Upper lobe of left lung (tissue), 6 donors: Measurements from ENCODE around the gene EDC3. TPM values are rescaled to one million over a fixed set of nuclear protein-coding genes. Genes with fewer than 3 reads are reported as not detected.
A peak's percentile ranks its signal among the peaks of the same experiment; 100 is the strongest.

ENCODE experiments used
- ATAC-seq, 2 donors: fragments of 200-7000 bp; cut with Tn5 transposase; one replicate each; pipeline ENCODE4 v1.9.1; 2022; ENCODE audit warnings: mild to moderate bottlenecking in 2 of 2, moderate library complexity in 2 of 2; ENCODE audit not compliant: low FRiP score in 2 of 2
- DNase-seq, 2 donors: peaks; one replicate each; pipeline ENCODE4 v3.0.0-alpha.2; 2019 to 2020
- H3K27ac ChIP-seq, 4 donors: fragments of 200-600 bp; sonication (generic); one replicate each; pipeline ENCODE4 v1.5.1; 2016 to 2019
- H3K27me3 ChIP-seq, 4 donors: fragments of 200-600 bp; sonication (generic); one replicate each; pipeline ENCODE4 v1.5.1; 2017 to 2019
- H3K36me3 ChIP-seq, 4 donors: fragments of 200-600 bp; sonication (generic); one replicate each; pipeline ENCODE4 v1.5.1; 2016 to 2019
- H3K4me1 ChIP-seq, 4 donors: fragments of 200-600 bp; sonication (generic); one replicate each; pipeline ENCODE4 v1.5.1; 2018 to 2019
- H3K4me3 ChIP-seq, 4 donors: fragments of 200-600 bp; sonication (generic); one replicate each; pipeline ENCODE4 v1.5.1; 2017 to 2019; ENCODE audit warnings: mild to moderate bottlenecking in 2 of 4, moderate library complexity in 1 of 4
- H3K9me3 ChIP-seq, 4 donors: fragments of 200-600 bp; sonication (generic); one replicate each; pipeline ENCODE4 v1.5.1; 2018 to 2019
- EP300 ChIP-seq, 4 donors: sonication (generic); formaldehyde crosslinking; IDR thresholded peaks; one replicate each; pipeline ENCODE4 v1.5.1; 2017; ENCODE audit warnings: antibody characterized with exemption in 4 of 4, control low read depth in 2 of 4
- POLR2A ChIP-seq, 4 donors: fragments of 450-650 bp; IDR thresholded peaks; one replicate each; pipeline ENCODE4 v1.5.1; 2016 to 2017; ENCODE audit warnings: antibody characterized with exemption in 4 of 4, mild to moderate bottlenecking in 2 of 4
- POLR2AphosphoS5 ChIP-seq, 2 donors: sonication (generic); formaldehyde crosslinking; IDR thresholded peaks; one replicate each; pipeline ENCODE4 v1.5.1; 2017; ENCODE audit warnings: antibody characterized with exemption in 2 of 2
- WGBS, 2 donors: methylation state at CpG; one replicate each; pipeline ENCODE4 v1.1.5; 2017 to 2018; 5-methylcytosine and 5-hydroxymethylcytosine counted together
- total RNA-seq, 6 donors: library from RNA; depleted of rRNA in 4 of 6; stranded (reverse); fragments of >200 nt in 4 of 6; gene quantifications; one replicate each; pipeline versions ENCODE4 v1.1.0 to v1.2.1, GENCODE V29; 2016 to 2021
- TF ChIP-seq, protein P1 (sequence below), 6 experiments: fragments of 450-650 bp in 4 of 6; fragments of 200-600 bp in 2 of 6; sonication (generic) in 2 of 6; IDR thresholded peaks; one replicate each; pipeline ENCODE4 v1.5.1; 2016 to 2019; ENCODE audit warnings: antibody characterized with exemption in 6 of 6
- donor health status: DM: no; HTN: no; CAD: no; lungs with moderate emphysema.
- donor health status: DM: no; HTN: yes; CAD: no; lungs with severe emphysema.

The EDC3 gene
- total RNA-seq, 6 donors from 2014 or later, result 16.7 to 43.0 (median 27.7) TPM

DNA sequence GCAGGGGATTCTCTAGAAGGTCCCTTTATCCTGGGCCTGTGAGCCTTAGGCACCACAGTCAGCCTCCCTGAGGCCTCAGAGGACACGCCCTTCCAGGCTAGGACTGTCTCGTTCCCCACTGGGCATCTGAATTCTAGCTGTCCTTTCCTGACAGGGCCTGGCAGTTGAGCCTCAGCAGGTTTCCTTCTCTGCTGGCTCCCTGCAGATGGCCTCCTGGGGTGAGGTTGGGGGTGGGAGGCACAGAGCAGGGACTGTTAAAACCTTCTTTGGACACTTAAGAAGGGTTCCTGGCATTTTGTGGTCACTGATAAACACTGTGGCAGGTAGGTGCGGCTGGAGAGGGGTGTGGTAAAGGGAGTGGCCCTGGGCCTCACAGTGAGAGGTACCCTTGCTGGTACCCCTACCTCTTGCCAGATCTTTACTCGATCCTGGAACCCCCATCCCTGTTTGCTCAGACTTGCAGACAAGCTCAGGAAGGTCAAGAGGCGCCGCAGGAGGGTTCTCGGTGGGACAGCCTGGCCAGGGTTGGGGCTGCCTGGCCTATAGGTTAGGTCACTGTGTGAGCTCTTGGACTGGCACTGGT, 71.7 kb downstream of the EDC3 start:
- no peaks in the 10 kb centered on the region for H3K27me3 ChIP-seq
- DNase-seq (peak in 1 of 2 donors; percentile 63), ATAC-seq (peak in 1 of 2 donors; percentile 58)
- TF ChIP-seq POLR2AphosphoS5 (IDR thresholded peaks at IDR 0.05) (no peak), POLR2A (IDR thresholded peaks at IDR 0.05) (peak in 1 of 4 donors; percentile 8), EP300 (IDR thresholded peaks at IDR 0.05) (no peak)
- no peak overlapping the region for H3K4me3 ChIP-seq
- peak overlapping the region in 3 of 4 donors; percentile 20 to 55 (median 43) for H3K27ac ChIP-seq
- no peaks in the 10 kb centered on the region for H3K9me3 ChIP-seq
- 80 to 89% methylated on average over 4 to 6 of the region's 7 CpGs for WGBS, 2 donors
- peaks cover 0 to 32% (median 28%) of the 10 kb centered on the region in 4 donors for H3K4me1 ChIP-seq
- H3K36me3 ChIP-seq, result peaks cover 81 to 100% (median 100%) of the 10 kb centered on the region in 4 donors

DNA sequence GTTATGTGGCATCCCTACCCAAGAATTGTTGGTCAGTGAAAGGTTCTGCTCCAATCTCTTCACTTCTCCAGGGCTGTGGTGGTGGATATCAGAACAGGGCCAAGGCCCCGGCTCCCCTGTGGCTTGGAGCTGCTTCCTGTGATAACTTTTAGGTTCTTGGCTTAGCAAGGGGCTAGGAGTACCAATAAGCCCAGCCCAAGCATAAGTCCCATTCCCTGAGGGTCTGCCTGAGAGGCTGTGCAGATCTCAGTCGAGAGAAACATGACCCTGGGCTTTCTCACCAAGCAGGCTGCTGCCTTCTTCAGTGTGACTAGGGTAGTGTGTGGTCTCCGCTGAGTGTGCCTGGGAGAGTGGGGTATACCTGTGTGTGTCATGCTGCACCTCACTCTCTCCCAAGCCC, 73.1 kb downstream of the EDC3 start:
- no peaks in the 10 kb centered on the region for H3K27me3 ChIP-seq
- ATAC-seq, result no peak
- no peaks in the 10 kb centered on the region for H3K9me3 ChIP-seq
- 86 to 89% methylated on average over 3 of the region's 3 CpGs for WGBS, 2 donors
- peaks cover 67 to 93% (median 87%) of the 10 kb centered on the region in 4 donors for H3K36me3 ChIP-seq
- peak overlapping the region in 2 of 4 donors; percentile 20 to 55 for H3K27ac ChIP-seq
- TF ChIP-seq POLR2AphosphoS5 (IDR thresholded peaks at IDR 0.05), result no peak
- no peak for TF ChIP-seq EP300 (IDR thresholded peaks at IDR 0.05)
- TF ChIP-seq POLR2A (IDR thresholded peaks at IDR 0.05), result no peak
- TF ChIP-seq, protein P1, sequence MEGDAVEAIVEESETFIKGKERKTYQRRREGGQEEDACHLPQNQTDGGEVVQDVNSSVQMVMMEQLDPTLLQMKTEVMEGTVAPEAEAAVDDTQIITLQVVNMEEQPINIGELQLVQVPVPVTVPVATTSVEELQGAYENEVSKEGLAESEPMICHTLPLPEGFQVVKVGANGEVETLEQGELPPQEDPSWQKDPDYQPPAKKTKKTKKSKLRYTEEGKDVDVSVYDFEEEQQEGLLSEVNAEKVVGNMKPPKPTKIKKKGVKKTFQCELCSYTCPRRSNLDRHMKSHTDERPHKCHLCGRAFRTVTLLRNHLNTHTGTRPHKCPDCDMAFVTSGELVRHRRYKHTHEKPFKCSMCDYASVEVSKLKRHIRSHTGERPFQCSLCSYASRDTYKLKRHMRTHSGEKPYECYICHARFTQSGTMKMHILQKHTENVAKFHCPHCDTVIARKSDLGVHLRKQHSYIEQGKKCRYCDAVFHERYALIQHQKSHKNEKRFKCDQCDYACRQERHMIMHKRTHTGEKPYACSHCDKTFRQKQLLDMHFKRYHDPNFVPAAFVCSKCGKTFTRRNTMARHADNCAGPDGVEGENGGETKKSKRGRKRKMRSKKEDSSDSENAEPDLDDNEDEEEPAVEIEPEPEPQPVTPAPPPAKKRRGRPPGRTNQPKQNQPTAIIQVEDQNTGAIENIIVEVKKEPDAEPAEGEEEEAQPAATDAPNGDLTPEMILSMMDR (IDR thresholded peaks at IDR 0.05), result no peak
- H3K4me3 ChIP-seq, result no peak overlapping the region
- no peak for DNase-seq
- peaks cover 9 to 45% (median 38%) of the 10 kb centered on the region in 4 donors for H3K4me1 ChIP-seq

DNA sequence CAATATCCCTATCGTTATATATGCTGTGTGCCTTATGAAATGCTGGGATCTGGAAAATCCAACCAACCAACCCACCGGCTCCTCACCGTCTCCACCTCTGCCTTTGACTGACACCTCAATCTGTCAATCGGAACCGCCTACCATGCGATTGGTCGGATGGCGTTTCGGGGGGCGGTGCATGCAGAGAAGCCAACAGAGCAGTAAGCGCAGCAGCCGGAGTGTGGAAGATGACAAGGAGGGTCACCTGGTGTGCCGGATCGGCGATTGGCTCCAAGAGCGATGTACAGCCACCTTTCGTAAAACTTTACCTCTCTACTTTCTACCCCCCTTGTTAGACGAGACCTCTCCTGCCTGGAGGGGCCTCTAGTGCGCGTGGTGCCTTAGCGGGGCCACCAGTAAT, 73.9 kb downstream of the EDC3 start:
- 91 to 93% methylated on average over 21 of the region's 21 CpGs for WGBS, 2 donors
- ATAC-seq, result no peak
- DNase-seq, result peak in 1 of 2 donors; percentile 48
- H3K4me3 ChIP-seq, result no peak overlapping the region
- peaks cover 61 to 85% (median 79%) of the 10 kb centered on the region in 4 donors for H3K36me3 ChIP-seq
- no peaks in the 10 kb centered on the region for H3K9me3 ChIP-seq
- peaks cover 17 to 54% (median 47%) of the 10 kb centered on the region in 4 donors for H3K4me1 ChIP-seq
- H3K27ac ChIP-seq, result no peak overlapping the region
- H3K27me3 ChIP-seq, result no peaks in the 10 kb centered on the region
- TF ChIP-seq EP300 (IDR thresholded peaks at IDR 0.05) (no peak), POLR2A (IDR thresholded peaks at IDR 0.05) (no peak), POLR2AphosphoS5 (IDR thresholded peaks at IDR 0.05) (no peak)
- TF ChIP-seq, protein P1 (IDR thresholded peaks at IDR 0.05), result no peak

GRCh38 chr15:74621546-74621920, 74.3 kb downstream of the EDC3 start:
- Histone ChIP-seq H3K27me3 (no peaks in the 10 kb centered on the region), H3K36me3 (peaks cover 58 to 81% (median 75%) of the 10 kb centered on the region in 4 donors), H3K4me1 (peaks cover 21 to 58% (median 51%) of the 10 kb centered on the region in 4 donors), H3K9me3 (no peaks in the 10 kb centered on the region), H3K4me3 (no peak overlapping the region), H3K27ac (peak overlapping the region in 1 of 4 donors; percentile 33)
- ATAC-seq (no peak), DNase-seq (peak in 1 of 2 donors; percentile 46)
- WGBS, 2 donors, result 89 to 95% methylated on average over 16 of the region's 16 CpGs
- TF ChIP-seq EP300 (IDR thresholded peaks at IDR 0.05) (no peak), POLR2AphosphoS5 (IDR thresholded peaks at IDR 0.05) (no peak), POLR2A (IDR thresholded peaks at IDR 0.05) (no peak)
- TF ChIP-seq, protein P1 (IDR thresholded peaks at IDR 0.05), result no peak

DNA sequence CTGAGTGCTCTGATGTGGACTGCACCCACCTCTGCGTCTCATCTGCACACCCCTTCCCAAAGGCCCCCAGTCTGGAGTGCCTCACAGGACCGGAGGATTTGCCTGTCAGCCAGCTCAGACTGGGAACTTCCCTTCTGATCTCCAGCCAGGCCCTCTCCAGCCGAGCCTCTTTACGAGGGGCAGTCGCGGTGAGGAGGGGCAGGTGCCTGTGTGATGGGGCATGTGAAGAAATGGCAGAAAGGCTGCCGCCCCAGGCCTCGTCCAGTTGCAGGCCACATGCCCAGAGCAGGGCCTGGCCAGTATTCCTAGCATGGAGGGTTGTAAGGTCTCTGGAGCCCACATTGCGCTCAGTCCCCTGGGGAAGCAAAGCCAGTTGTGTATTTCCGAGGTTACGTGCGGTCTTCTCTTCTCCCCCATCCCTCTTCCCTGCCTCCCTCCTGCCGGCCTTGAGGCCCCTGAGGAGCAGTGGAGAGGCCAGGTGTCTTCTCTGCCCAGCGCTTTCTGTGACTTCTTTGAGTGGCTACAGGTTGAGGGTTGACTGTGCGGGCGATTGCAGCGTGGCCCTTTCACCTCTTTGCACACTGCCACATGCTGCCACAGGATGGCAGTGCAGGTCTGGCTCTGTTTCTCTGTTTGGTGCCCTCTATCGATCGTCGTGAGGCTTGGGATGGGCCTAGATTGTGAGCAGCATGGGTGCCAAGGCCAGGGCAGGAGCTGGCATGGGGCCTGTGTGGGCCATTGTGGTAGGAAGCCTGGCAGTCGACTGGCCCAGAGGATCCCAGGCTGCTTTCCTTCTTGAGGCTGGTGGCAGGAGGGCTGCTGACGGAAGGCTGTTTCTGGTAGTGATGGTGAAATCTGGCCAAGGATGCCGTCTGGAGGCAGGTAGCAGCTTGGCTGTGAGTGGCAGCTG, 74.9 kb downstream of the EDC3 start:
- TF ChIP-seq, protein P1 (IDR thresholded peaks at IDR 0.05), result peak; percentile 56 to 86 (median 76)
- no peak for TF ChIP-seq EP300 (IDR thresholded peaks at IDR 0.05)
- WGBS, 2 donors, result 57 to 60% methylated on average over 15 to 21 of the region's 23 CpGs
- Histone ChIP-seq H3K27me3 (no peaks in the 10 kb centered on the region), H3K36me3 (peaks cover 52 to 75% (median 69%) of the 10 kb centered on the region in 4 donors), H3K4me3 (no peak overlapping the region), H3K4me1 (peaks cover 22 to 61% (median 52%) of the 10 kb centered on the region in 4 donors), H3K27ac (peak overlapping the region in 1 of 4 donors; percentile 33), H3K9me3 (no peaks in the 10 kb centered on the region)
- peak; percentile 52 to 65 for DNase-seq
- peak; percentile 67 to 69 for ATAC-seq
